Thoracic aorta (tissue), 2 donors: Measurements from ENCODE around the gene SLC26A3. TPM values are rescaled to one million over a fixed set of nuclear protein-coding genes. Genes with fewer than 3 reads are reported as not detected.

Experiments
- ATAC-seq: fragments of 150-250 bp; one replicate; pipeline ENCODE4 v1.8.0; 2017; ENCODE audit warnings: low read depth; ENCODE audit not compliant: insufficient number of reproducible peaks, low FRiP score
- DNase-seq: peaks from one replicate; pipeline ENCODE4 v3.0.0-alpha.2; 2020; ENCODE audit warnings: low spot score
- H3K27ac ChIP-seq, 2 donors: fragments of 200-600 bp; sonication (generic); 1 replicate in 1 of 2; 2 replicates in 1 of 2; pipeline ENCODE4 v1.5.1; 2016; ENCODE audit warnings: mild to moderate bottlenecking in 2 of 2, moderate library complexity in 2 of 2
- H3K27me3 ChIP-seq: fragments of 200-600 bp; sonication (generic); replicated peaks from 2 replicates; pipeline ENCODE4 v1.6.0; 2016; ENCODE audit warnings: mild to moderate bottlenecking; ENCODE audit not compliant: insufficient read depth
- H3K36me3 ChIP-seq: fragments of 200-600 bp; sonication (generic); one replicate; pipeline ENCODE4 v1.5.1; 2016
- H3K4me1 ChIP-seq, 2 donors: fragments of 200-600 bp; sonication (generic); 1 replicate in 1 of 2; 2 replicates in 1 of 2; pipeline versions ENCODE4 v1.5.1 to v1.6.0; 2016; ENCODE audit warnings: low read depth in 2 of 2, mild to moderate bottlenecking in 1 of 2; ENCODE audit not compliant: control insufficient read depth in 1 of 2
- H3K4me3 ChIP-seq: fragments of 200-600 bp; sonication (generic); 2 replicates; pipeline ENCODE4 v1.5.1; 2016; ENCODE audit warnings: mild to moderate bottlenecking
- H3K9me3 ChIP-seq: fragments of 200-600 bp; sonication (generic); 2 replicates; pipeline ENCODE4 v1.5.1; 2016
- total RNA-seq, 2 donors: library from RNA; depleted of rRNA; stranded (reverse); fragments of >200 nt; gene quantifications; one replicate each; pipeline versions ENCODE4 v1.1.0 to v1.2.3, GENCODE V29; 2016
- TF ChIP-seq, protein P1 (sequence below): fragments of 200-600 bp; sonication (generic); IDR thresholded peaks from one replicate; pipeline ENCODE4 v1.5.1; 2019; ENCODE audit warnings: antibody characterized with exemption

The SLC26A3 gene
- total RNA-seq, 2 donors from 2014 or later = not detected

GRCh38 chr7:107816011-107816566 lies 13.1 kb upstream of the SLC26A3 start:
- TF ChIP-seq, protein P1, sequence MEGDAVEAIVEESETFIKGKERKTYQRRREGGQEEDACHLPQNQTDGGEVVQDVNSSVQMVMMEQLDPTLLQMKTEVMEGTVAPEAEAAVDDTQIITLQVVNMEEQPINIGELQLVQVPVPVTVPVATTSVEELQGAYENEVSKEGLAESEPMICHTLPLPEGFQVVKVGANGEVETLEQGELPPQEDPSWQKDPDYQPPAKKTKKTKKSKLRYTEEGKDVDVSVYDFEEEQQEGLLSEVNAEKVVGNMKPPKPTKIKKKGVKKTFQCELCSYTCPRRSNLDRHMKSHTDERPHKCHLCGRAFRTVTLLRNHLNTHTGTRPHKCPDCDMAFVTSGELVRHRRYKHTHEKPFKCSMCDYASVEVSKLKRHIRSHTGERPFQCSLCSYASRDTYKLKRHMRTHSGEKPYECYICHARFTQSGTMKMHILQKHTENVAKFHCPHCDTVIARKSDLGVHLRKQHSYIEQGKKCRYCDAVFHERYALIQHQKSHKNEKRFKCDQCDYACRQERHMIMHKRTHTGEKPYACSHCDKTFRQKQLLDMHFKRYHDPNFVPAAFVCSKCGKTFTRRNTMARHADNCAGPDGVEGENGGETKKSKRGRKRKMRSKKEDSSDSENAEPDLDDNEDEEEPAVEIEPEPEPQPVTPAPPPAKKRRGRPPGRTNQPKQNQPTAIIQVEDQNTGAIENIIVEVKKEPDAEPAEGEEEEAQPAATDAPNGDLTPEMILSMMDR = no peak
- Histone ChIP-seq H3K27ac (no peak overlapping the region), H3K4me3 (no peak overlapping the region), H3K9me3 (no peaks in the 10 kb centered on the region), H3K36me3 (no peaks in the 10 kb centered on the region), H3K27me3 (no peaks in the 10 kb centered on the region), H3K4me1 (no peaks in the 10 kb centered on the region)
- ATAC-seq (no peak), DNase-seq (no peak)

GRCh38 chr7:107815254-107815882 lies 12.3 kb upstream of the SLC26A3 start:
- Histone ChIP-seq H3K4me1 (no peaks in the 10 kb centered on the region), H3K36me3 (no peaks in the 10 kb centered on the region), H3K27ac (no peak overlapping the region), H3K4me3 (no peak overlapping the region), H3K9me3 (no peaks in the 10 kb centered on the region), H3K27me3 (no peaks in the 10 kb centered on the region)
- ATAC-seq (no peak), DNase-seq (no peak)
- TF ChIP-seq, protein P1 = no peak

DNA sequence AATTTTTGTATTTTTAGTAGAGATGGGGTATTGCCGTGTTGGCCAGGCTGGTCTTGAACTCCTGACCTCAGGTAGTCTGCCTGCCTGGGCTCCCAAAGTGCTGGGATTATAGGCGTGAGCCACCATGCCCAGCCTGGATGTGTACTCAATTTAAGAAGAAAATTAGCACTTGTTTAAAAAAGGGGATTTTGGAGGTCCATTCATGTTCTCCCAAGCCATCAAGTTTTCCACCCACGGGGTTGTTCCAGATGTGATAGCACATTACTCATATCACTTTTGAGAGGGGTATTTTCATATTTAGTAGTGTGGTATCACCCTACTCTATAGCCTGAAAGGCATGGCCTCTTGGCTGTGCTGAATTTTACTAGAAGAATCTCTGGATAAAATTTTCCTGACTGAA lies 10.5 kb upstream of the SLC26A3 start:
- H3K36me3 ChIP-seq = no peaks in the 10 kb centered on the region
- DNase-seq (no peak), ATAC-seq (no peak)
- no peaks in the 10 kb centered on the region for H3K9me3 ChIP-seq
- H3K27me3 ChIP-seq = no peaks in the 10 kb centered on the region
- H3K4me1 ChIP-seq = no peaks in the 10 kb centered on the region
- TF ChIP-seq, protein P1 = no peak
- H3K27ac ChIP-seq = no peak overlapping the region
- H3K4me3 ChIP-seq = no peak overlapping the region

DNA sequence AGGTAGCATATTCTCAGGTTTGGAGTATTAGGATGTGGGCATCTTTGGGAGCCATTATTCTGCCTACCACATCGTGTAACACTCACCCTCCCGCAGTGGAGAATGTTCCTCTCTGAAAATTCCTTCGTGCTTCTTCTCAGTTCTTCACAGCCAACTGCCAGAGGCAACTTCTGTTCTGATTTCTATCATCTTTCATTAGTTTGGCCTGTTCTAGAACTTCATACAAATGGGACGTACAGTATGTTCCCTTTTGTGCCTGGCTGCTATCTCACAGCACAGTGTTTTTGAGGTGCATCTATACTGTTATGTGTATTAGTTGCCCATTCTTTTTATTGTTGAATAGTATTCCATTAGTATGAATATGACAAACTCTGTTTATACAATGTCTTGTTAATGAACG lies 8.9 kb upstream of the SLC26A3 start:
- no peak overlapping the region for H3K27ac ChIP-seq
- DNase-seq = no peak
- no peak for ATAC-seq
- no peak overlapping the region for H3K4me3 ChIP-seq
- H3K4me1 ChIP-seq = no peaks in the 10 kb centered on the region
- TF ChIP-seq, protein P1 = no peak
- H3K36me3 ChIP-seq = no peaks in the 10 kb centered on the region
- no peaks in the 10 kb centered on the region for H3K9me3 ChIP-seq
- H3K27me3 ChIP-seq = no peaks in the 10 kb centered on the region

DNA sequence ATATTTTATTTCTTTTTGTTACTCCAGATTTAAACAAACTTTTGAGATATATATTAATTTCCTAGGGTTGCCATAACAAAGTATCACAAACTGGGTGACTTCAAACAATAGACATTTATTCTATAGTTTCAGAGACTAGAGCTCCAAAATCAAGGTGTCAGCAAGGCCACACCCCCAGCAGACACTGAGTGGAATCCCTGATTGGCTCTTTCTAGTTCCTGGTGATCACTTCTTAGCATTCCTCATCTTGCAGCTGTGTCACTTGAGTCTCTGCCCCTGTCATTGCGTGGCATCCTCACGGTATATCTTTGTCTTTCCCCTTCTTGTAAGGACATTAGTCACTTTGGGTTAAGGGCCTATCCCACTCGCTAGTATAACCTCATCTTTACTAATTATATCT lies 7.6 kb upstream of the SLC26A3 start:
- TF ChIP-seq, protein P1 = no peak
- Histone ChIP-seq H3K9me3 (no peaks in the 10 kb centered on the region), H3K4me1 (no peaks in the 10 kb centered on the region), H3K27ac (no peak overlapping the region), H3K36me3 (no peaks in the 10 kb centered on the region), H3K27me3 (no peaks in the 10 kb centered on the region), H3K4me3 (no peak overlapping the region)
- DNase-seq (no peak), ATAC-seq (no peak)
